GM19463 (cell line): ENCODE data around the gene FKBP1A.

Experiments used
- ATAC-seq: cut with Tn5 transposase; IDR thresholded peaks from one replicate; pipeline ENCODE4 v1.9.1; 2021; ENCODE audit warnings: mild to moderate bottlenecking, moderate library complexity; ENCODE audit not compliant: unreplicated experiment

The FKBP1A gene

GRCh38 chr20:1392693-1393506, at the start of gene FKBP1A:
Gene FKBP1A, minus strand, starts transcription at chr20:1393054. Its CDS starts 56 bp downstream, at chr20:1392998.
- peak; percentile 86 for ATAC-seq

GRCh38 chr20:1442304-1442703, 49.5 kb upstream of the FKBP1A start:
- ATAC-seq = no peak

DNA sequence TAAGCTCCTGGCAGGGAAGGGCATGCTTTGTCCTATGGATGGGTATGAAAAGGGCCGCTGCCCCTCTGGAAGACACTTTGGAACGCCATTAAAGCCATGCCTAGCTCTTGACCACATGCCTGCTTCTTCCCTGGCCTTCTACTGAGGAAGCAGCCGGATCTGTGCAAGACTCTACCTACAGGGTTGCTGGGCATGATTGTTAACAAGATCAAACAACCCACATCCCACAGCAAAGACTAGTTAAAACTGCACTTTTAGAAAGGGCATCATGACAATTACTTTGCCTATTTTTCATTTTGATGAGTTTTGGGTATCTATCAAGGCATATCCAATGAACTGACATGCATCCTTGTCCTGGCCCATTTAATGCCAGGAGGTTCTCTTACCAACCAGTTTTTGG, 48.3 kb upstream of the FKBP1A start:
- no peak for ATAC-seq

DNA sequence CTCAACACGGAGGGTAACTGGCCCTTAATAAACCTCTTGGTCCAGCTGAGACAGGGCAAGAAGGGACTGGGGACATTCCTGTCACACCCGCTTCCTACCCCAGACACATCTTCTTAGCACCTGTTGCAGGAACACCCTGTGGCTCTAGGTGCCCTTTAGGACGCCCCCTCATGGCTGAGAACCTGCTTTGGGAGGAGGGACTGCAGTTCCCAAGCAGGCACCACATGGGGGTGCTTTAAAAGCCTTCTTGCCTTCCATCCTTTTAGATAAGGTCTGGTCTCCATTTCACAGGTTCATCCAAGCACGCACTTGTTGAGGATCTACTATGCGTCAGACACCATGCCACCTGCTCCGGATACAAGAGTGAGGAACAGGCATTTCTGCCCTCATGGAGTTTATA, 47.2 kb upstream of the FKBP1A start:
- no peak for ATAC-seq

- ATAC-seq = no peak
Observed at GRCh38 chr20:1438361-1438760, 45.5 kb upstream of the FKBP1A start.

DNA sequence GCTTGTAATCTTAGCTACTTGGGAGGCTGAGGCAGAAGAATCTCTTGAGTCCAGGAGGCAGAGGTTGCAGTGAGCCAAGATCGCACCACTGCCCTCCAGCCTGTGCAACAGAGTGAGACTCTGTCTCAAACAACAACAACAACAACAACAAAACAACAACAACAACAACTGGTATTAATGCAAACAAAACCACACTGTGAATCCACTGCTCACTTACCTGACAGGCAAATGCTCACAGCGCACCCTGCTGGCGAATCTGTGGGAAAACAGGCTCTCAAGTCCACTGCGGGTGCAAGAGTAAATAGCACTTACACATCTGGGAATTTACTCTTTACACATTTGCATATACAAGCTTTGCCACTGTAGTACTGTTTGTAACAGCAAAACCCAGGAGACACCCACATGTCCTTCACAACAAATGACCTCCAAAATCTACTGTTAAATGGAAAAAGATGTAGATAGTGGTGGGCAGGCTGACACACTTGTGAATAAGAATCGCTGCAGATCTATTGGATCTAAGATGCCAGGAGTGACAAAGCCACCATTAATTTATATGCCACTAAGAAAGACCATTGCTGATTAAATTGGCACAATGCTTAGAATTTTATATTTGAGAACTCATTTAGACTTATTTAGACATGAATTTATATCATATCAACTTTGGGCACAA, 44.5 kb upstream of the FKBP1A start:
- ATAC-seq = peak; percentile 43

DNA sequence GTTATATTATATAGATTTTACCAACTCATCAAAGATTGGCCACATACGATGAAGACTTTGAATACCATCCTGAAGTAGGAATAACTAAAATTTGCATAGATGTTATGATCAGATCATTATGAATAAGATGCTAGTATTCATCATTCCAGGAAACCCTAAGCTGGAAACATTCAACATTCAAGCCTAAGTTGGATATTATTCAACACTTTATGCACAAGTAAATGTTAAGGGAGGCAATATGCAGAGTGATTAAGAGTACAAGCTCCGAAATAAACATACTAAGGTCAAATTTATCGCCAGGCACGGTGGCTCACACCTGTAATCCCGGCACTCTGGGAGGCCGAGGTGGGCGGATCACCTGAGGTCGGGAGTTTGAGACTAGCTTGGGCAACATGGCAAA, 43.4 kb upstream of the FKBP1A start:
- ATAC-seq = no peak

- ATAC-seq = no peak
Observed at GRCh38 chr20:1435337-1435699, 42.5 kb upstream of the FKBP1A start.

DNA sequence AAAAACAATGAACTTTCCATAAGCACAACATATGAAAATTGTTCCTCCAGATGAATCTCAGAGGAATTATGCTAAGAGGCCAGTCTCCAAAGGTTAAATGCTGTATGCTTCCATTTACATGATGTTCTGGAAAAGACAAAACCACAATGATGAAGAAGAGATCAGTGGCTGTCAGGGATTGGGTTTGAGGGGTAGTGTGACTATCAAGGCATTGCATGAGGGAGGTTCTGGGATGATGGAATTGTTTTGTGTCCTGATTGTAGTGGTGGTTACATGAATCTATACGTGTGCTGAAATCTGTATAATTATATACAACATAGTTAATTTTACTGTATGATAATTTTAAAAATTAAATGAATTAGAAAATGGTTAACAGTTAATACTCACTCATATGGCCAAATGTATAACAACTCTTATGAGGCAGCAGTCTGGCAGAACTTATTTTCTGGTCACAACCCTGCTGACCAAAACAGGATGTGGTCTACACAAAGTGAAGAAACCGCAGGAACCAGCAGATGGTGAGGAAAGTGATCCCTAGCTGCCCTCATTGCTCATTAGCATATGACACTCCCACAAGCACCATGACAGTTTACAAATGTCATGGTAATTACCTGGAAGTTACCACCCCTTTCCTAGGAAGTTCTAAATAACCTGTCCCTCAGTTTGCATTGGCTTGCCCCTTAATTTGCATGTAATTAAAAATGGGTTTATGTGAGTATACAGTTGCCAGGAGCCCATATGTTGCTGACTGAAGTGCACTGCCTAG, 41.9 kb upstream of the FKBP1A start:
- peak; percentile 94 for ATAC-seq

GRCh38 chr20:1431158-1431557, 38.3 kb upstream of the FKBP1A start:
- no peak for ATAC-seq

GRCh38 chr20:1430004-1430451, 37.2 kb upstream of the FKBP1A start:
- ATAC-seq = no peak

GRCh38 chr20:1429143-1429728, 36.4 kb upstream of the FKBP1A start:
- ATAC-seq = no peak

- no peak for ATAC-seq
Observed at GRCh38 chr20:1427457-1428054, 34.7 kb upstream of the FKBP1A start.

GRCh38 chr20:1426231-1426849, 33.5 kb upstream of the FKBP1A start:
- ATAC-seq = no peak

DNA sequence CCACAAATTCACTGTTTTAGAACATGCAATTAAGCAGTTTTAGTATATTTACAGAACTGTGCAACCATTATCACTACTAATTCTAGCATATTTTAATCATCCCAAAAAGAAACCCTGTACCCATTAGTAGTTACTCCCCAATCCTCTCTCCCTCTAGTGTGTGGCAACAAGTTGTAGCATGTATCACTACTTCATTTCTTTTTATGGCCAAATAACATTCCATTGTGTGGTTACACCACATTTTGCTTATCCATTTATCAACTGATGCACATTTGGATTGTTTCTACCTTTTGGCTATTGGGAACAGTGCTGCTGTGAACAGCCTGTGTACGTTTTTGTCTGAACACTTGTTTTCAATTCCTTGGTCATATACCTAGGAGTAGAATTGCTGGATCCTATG, 31.5 kb upstream of the FKBP1A start:
- ATAC-seq = no peak

DNA sequence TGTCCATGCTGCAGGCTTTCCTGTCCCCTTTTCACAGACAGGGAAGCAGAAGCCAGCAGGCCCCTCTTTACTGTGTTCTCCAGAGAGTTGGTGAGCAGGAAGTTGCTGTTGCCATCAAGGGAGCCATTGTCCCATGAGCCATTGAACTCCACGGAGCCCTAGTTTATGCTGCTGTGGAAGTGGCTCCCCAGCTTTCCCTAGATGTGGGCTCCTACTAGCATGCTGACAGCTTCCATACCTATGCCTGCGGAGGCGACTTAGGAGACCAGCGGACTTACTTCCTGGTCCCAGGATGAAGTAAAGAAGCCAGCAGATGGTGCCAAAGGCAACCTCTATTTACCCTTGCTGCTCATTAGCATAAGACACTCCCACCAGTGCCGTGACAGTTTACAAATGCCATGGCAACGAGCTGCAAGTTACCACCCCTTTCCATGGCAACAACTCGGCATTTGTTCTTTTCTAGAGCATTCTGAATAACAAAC, 30.8 kb upstream of the FKBP1A start:
- ATAC-seq = no peak

DNA sequence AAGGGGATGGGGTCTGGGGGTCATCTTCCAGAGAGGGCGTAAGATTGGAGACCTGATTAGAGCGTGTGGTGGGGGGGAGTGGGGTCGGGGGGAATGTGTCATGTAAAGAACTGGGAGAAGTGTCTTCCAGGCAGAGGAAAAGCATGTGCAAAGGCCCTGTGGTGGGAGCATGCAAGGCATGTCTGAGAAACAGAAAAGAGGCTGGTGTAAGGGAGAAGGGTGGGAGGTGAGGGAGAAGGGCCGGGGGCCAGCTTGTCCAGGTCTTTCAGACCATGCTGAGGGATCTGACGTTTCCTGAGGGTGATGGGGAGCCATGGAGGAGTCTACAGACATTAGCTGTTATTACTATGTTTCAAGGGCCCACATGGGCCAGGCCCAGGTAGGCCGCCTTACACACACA, 30.4 kb upstream of the FKBP1A start:
- no peak for ATAC-seq

GRCh38 chr20:1422753-1423152, 29.9 kb upstream of the FKBP1A start:
- no peak for ATAC-seq

DNA sequence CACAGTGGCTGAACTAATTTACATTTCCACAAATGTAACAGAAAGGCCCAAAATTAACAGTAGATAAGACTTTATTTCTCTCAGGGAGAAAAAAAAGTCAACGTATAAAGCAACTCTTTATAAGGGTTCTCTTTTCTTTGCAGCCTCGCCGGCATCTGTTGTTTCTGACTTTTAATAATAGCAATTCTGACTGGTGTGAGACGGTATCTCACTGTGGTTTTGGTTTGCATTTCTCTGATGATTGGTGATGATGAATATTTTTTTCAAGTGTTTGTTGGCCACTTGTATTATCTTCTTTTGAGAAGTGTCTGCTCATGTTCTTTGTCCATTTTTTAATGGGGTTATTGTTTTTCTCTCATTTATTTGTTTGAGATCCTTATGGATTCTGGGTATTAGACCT, 27.2 kb upstream of the FKBP1A start:
- no peak for ATAC-seq

DNA sequence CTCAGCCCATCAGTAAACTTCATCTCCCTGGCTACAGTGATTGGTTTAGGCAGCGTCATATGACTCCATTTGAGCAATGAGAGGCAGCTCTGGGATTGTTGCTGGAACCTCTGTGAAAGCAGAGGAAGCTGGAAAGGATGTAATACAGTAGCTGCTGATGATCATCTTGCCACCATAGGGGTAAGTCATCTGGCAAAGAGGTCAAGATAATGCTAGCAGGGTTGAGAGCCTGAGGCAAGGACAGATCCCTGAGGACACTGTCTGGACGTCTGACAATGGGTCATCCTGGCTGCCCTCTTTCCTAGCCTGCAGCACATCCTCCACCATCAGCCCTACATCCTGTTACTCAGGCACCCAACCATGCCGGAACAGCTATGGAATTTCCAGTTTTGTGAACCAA, 25.5 kb upstream of the FKBP1A start:
- no peak for ATAC-seq
